GM12864 (cell line): ENCODE data around the gene COA1.
"Not testable (repeated sequence)": the region's sequence is repeated elsewhere in the genome, so short reads cannot be mapped to it uniquely, and the experiment has no call there.

ENCODE experiments used
- DNase-seq: peaks from one replicate; pipeline ENCODE4 v3.0.0-alpha.2; 2011; ENCODE audit warnings: low read depth
- H3K4me3 ChIP-seq: 2 replicates; pipeline ENCODE4 v1.5.1; 2011; ENCODE audit warnings: mild to moderate bottlenecking, low read depth, low read length, control low read depth
- CTCF ChIP-seq: IDR thresholded peaks from 2 replicates; pipeline ENCODE4 v1.5.1; 2011; ENCODE audit warnings: low read depth, mild to moderate bottlenecking, moderate library complexity, low read length, control low read depth, inconsistent platforms; ENCODE audit errors: missing control alignments

The COA1 gene

GRCh38 chr7:43729214-43729923, at the start of gene COA1:
Gene COA1, minus strand, starts transcription at chr7:43729523. Its CDS starts 80,909 bp downstream, at chr7:43648614.
- peak; percentile 83 for DNase-seq
- H3K4me3 ChIP-seq: peak within 1 kb of the TSS; percentile 73
- TF ChIP-seq CTCF: peak; percentile 26

GRCh38 chr7:43778293-43779044, 49.1 kb upstream of the COA1 start:
- not testable (repeated sequence) for H3K4me3 ChIP-seq

GRCh38 chr7:43775255-43775654, 45.9 kb upstream of the COA1 start:
- H3K4me3 ChIP-seq, DNase-seq: not testable (repeated sequence)

More at GRCh38 chr7:43778293-43779044, 49.1 kb upstream of the COA1 start:
- not testable (repeated sequence) for DNase-seq

- DNase-seq, H3K4me3 ChIP-seq: not testable (repeated sequence)
Measured at GRCh38 chr7:43773268-43773667, 43.9 kb upstream of the COA1 start.

- no peak for DNase-seq
- no peak overlapping the region for H3K4me3 ChIP-seq
- no peak for TF ChIP-seq CTCF
Measured at GRCh38 chr7:43771573-43771972, 42.2 kb upstream of the COA1 start.

GRCh38 chr7:43771128-43771527, 41.8 kb upstream of the COA1 start:
- DNase-seq: no peak
- H3K4me3 ChIP-seq: no peak overlapping the region
- TF ChIP-seq CTCF: no peak

GRCh38 chr7:43769791-43770465, 40.6 kb upstream of the COA1 start:
- H3K4me3 ChIP-seq: no peak overlapping the region
- DNase-seq: no peak
- TF ChIP-seq CTCF: peak; percentile 7

GRCh38 chr7:43769281-43769680, 40.0 kb upstream of the COA1 start:
- no peak overlapping the region for H3K4me3 ChIP-seq
- DNase-seq: no peak
- no peak for TF ChIP-seq CTCF
